Measurements from ENCODE around the gene LETM1. TPM values are rescaled to one million over a fixed set of nuclear protein-coding genes. Genes with fewer than 3 reads are reported as not detected.

Gene LETM1
- total RNA-seq, 1 donor from 2014 or later = 41.3 TPM

- Mint-ChIP-seq H3K36me3 (ENCODE audit: low read depth) (peaks cover 3% of the 10 kb centered on the region), H3K27ac (ENCODE audit: unreplicated experiment) (no peak overlapping the region), H3K27me3 (ENCODE audit: low read depth) (no peaks in the 10 kb centered on the region)
Measured at GRCh38 chr4:1896658-1896991, 40.7 kb upstream of the LETM1 start.

GRCh38 chr4:1895971-1896657 is 40.2 kb upstream of the LETM1 start:
- peaks cover 21% of the 10 kb centered on the region for H3K4me1 Mint-ChIP-seq (ENCODE audit: low read depth)
- no peaks in the 10 kb centered on the region for H3K27me3 Mint-ChIP-seq (ENCODE audit: low read depth)
- no peak for DNase-seq (ENCODE audit: low spot score)
- TF ChIP-seq CTCF (IDR thresholded peaks at IDR 0.05) = no peak
- no peaks in the 10 kb centered on the region for H3K9me3 Mint-ChIP-seq (ENCODE audit: low read depth)
- no peak overlapping the region for H3K4me3 Mint-ChIP-seq (ENCODE audit: unreplicated experiment)
- H3K36me3 Mint-ChIP-seq (ENCODE audit: low read depth) = peaks cover 2% of the 10 kb centered on the region
- no peak overlapping the region for H3K27ac Mint-ChIP-seq (ENCODE audit: unreplicated experiment)

More at GRCh38 chr4:1896658-1896991, 40.7 kb upstream of the LETM1 start:
- Mint-ChIP-seq H3K4me1 (ENCODE audit: low read depth) (peaks cover 18% of the 10 kb centered on the region), H3K9me3 (ENCODE audit: low read depth) (no peaks in the 10 kb centered on the region), H3K4me3 (ENCODE audit: unreplicated experiment) (no peak overlapping the region)
- no peak for DNase-seq (ENCODE audit: low spot score)
- no peak for TF ChIP-seq CTCF (IDR thresholded peaks at IDR 0.05)

GRCh38 chr4:1890979-1891570 is 35.1 kb upstream of the LETM1 start:
- no peak for DNase-seq (ENCODE audit: low spot score)
- Mint-ChIP-seq H3K9me3 (ENCODE audit: low read depth) (peaks cover 2% of the 10 kb centered on the region), H3K27ac (ENCODE audit: unreplicated experiment) (peak overlapping the region; percentile 54), H3K4me3 (ENCODE audit: unreplicated experiment) (no peak overlapping the region), H3K4me1 (ENCODE audit: low read depth) (peaks cover 27% of the 10 kb centered on the region), H3K36me3 (ENCODE audit: low read depth) (no peaks in the 10 kb centered on the region), H3K27me3 (ENCODE audit: low read depth) (no peaks in the 10 kb centered on the region)
- no peak for TF ChIP-seq CTCF (IDR thresholded peaks at IDR 0.05)

- H3K36me3 Mint-ChIP-seq (ENCODE audit: low read depth) = no peaks in the 10 kb centered on the region
- H3K27me3 Mint-ChIP-seq (ENCODE audit: low read depth) = no peaks in the 10 kb centered on the region
- H3K4me1 Mint-ChIP-seq (ENCODE audit: low read depth) = peaks cover 20% of the 10 kb centered on the region
- DNase-seq (ENCODE audit: low spot score) = no peak
- TF ChIP-seq CTCF (IDR thresholded peaks at IDR 0.05) = no peak
- peak overlapping the region; percentile 41 for H3K27ac Mint-ChIP-seq (ENCODE audit: unreplicated experiment)
- H3K9me3 Mint-ChIP-seq (ENCODE audit: low read depth) = peaks cover 2% of the 10 kb centered on the region
- no peak overlapping the region for H3K4me3 Mint-ChIP-seq (ENCODE audit: unreplicated experiment)
Measured at GRCh38 chr4:1887052-1887451, 31.1 kb upstream of the LETM1 start.

GRCh38 chr4:1885414-1885813 is 29.5 kb upstream of the LETM1 start:
- no peak overlapping the region for H3K4me3 Mint-ChIP-seq (ENCODE audit: unreplicated experiment)
- TF ChIP-seq CTCF (IDR thresholded peaks at IDR 0.05) = no peak
- DNase-seq (ENCODE audit: low spot score) = no peak
- H3K27ac Mint-ChIP-seq (ENCODE audit: unreplicated experiment) = no peak overlapping the region
- H3K9me3 Mint-ChIP-seq (ENCODE audit: low read depth) = peaks cover 2% of the 10 kb centered on the region
- H3K4me1 Mint-ChIP-seq (ENCODE audit: low read depth) = peaks cover 28% of the 10 kb centered on the region
- no peaks in the 10 kb centered on the region for H3K36me3 Mint-ChIP-seq (ENCODE audit: low read depth)
- H3K27me3 Mint-ChIP-seq (ENCODE audit: low read depth) = no peaks in the 10 kb centered on the region

Data from chondrocyte (in vitro differentiated cells).